Esophagus (tissue), 2 donors: ENCODE results near the gene ITGA11. TPM values are rescaled to one million over a fixed set of nuclear protein-coding genes. Genes with fewer than 3 reads are reported as not detected.

Source experiments
- H3K27ac ChIP-seq, 2 donors: one replicate each; pipeline ENCODE4 v1.5.1; 2013; ENCODE audit warnings: low read depth in 2 of 2, mild to moderate bottlenecking in 2 of 2, inconsistent platforms in 1 of 2, low read length in 1 of 2, moderate library complexity in 1 of 2
- H3K27me3 ChIP-seq, 2 donors: one replicate each; pipeline ENCODE4 v1.6.1; 2013; ENCODE audit warnings: low read length in 2 of 2, control low read depth in 1 of 2, mild to moderate bottlenecking in 1 of 2; ENCODE audit not compliant: insufficient read depth in 2 of 2, control insufficient read depth in 1 of 2
- H3K36me3 ChIP-seq, 2 donors: one replicate each; pipeline ENCODE4 v1.6.1; 2013; ENCODE audit warnings: low read length in 1 of 2; ENCODE audit not compliant: control insufficient read depth in 2 of 2, insufficient read depth in 2 of 2
- H3K4me1 ChIP-seq, 2 donors: one replicate each; pipeline ENCODE4 v1.6.1; 2013; ENCODE audit warnings: low read length in 1 of 2; ENCODE audit not compliant: control insufficient read depth in 2 of 2, insufficient read depth in 2 of 2
- H3K4me3 ChIP-seq, 2 donors: one replicate each; pipeline ENCODE4 v1.5.1; 2013; ENCODE audit warnings: low read length in 2 of 2, mild to moderate bottlenecking in 2 of 2, low read depth in 1 of 2, moderate library complexity in 1 of 2
- H3K9me3 ChIP-seq, 2 donors: one replicate each; pipeline ENCODE4 v1.6.1; 2013; ENCODE audit warnings: mild to moderate bottlenecking in 2 of 2, low read depth in 1 of 2, low read length in 1 of 2, moderate library complexity in 1 of 2; ENCODE audit not compliant: control insufficient read depth in 2 of 2, insufficient read depth in 1 of 2
- WGBS, 2 donors: extraction: QIAGEN DNeasy Blood & Tissue Kit; methylation state at CpG; one replicate each; pipeline ENCODE4 v1.1.7; 2013; 5-methylcytosine and 5-hydroxymethylcytosine counted together
- polyA plus RNA-seq, 2 donors: library from polyadenylated mRNA; stranded (reverse); fragments of 200-250 nt; gene quantifications; one replicate each; pipeline ENCODE4 v1.2.3, GENCODE V29; 2013
- donor health status: healthy with polysubstance abuse.
- donor health status: Bipolar disorder and iron deficiency.

Gene ITGA11
- polyA plus RNA-seq, 2 donors: 0.14 to 0.45 TPM

DNA sequence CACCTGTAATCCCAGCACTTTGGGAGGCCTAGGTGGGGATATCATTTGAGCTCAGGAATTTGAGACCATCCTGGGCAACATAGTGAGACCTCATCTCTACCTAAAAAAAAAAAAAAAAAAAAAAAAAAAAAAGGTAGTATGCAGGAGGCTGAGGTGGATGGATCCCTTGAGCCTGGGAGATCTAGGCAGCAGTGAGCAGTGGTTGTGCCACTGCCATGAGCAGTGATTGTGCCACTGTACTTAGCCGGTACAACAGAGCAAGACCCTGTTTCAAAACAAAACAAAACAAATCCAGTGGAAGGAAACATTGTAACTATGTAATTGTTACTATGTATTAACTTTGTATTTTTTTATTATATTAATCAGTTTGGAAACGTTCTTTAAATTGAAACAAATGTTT is 148.6 kb downstream of the ITGA11 start:
- H3K4me1 ChIP-seq: peaks cover 0 to 1% of the 10 kb centered on the region in 2 donors
- H3K27ac ChIP-seq: peak overlapping the region in 1 of 2 donors; percentile 13
- H3K36me3 ChIP-seq: peaks cover 0 to 4% of the 10 kb centered on the region in 2 donors

DNA sequence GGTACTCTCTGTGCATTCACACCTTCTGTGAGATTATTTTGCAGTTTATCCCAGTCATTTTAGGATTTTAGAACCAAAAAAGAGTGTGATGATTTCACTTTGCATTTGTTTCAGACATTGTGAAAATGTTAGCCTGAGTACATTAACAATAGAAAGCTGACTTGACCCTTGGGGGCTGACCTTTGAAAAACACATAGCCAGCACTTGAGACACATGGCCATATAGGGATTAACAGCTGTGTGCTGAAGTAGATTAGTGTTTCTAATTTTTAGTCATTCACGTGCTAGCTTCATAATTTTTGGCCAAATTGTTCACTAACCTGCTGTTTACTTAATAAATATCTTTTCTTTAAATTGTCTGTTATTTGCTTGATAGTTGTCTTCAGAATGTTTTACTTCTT is 151.0 kb downstream of the ITGA11 start:
- Histone ChIP-seq H3K27ac (no peak overlapping the region), H3K27me3 (no peaks in the 10 kb centered on the region), H3K4me3 (peak overlapping the region in 1 of 2 donors; percentile 75), H3K4me1 (peaks cover 0 to 1% of the 10 kb centered on the region in 2 donors), H3K9me3 (peaks cover 0 to 2% of the 10 kb centered on the region in 2 donors), H3K36me3 (peaks cover 0 to 4% of the 10 kb centered on the region in 2 donors)
- WGBS, 2 donors: 6 to 17% methylated on average over 1 of the region's 1 CpG

More for the DNA sequence above, 148.6 kb downstream of the ITGA11 start:
- Histone ChIP-seq H3K4me3 (no peak overlapping the region), H3K27me3 (no peaks in the 10 kb centered on the region), H3K9me3 (peaks cover 0 to 2% of the 10 kb centered on the region in 2 donors)
- 68% methylated on average over 2 of the region's 2 CpGs for WGBS, 2 donors

- Histone ChIP-seq H3K4me1 (peaks cover 0 to 1% of the 10 kb centered on the region in 2 donors), H3K9me3 (peaks cover 0 to 2% of the 10 kb centered on the region in 2 donors), H3K4me3 (peak overlapping the region; percentile 32 to 75), H3K27ac (no peak overlapping the region), H3K36me3 (peaks cover 0 to 4% of the 10 kb centered on the region in 2 donors), H3K27me3 (no peaks in the 10 kb centered on the region)
- WGBS, 2 donors: 26 to 27% methylated on average over 11 of the region's 11 CpGs
Measured at GRCh38 chr15:68279779-68280753, 151.9 kb downstream of the ITGA11 start.

DNA sequence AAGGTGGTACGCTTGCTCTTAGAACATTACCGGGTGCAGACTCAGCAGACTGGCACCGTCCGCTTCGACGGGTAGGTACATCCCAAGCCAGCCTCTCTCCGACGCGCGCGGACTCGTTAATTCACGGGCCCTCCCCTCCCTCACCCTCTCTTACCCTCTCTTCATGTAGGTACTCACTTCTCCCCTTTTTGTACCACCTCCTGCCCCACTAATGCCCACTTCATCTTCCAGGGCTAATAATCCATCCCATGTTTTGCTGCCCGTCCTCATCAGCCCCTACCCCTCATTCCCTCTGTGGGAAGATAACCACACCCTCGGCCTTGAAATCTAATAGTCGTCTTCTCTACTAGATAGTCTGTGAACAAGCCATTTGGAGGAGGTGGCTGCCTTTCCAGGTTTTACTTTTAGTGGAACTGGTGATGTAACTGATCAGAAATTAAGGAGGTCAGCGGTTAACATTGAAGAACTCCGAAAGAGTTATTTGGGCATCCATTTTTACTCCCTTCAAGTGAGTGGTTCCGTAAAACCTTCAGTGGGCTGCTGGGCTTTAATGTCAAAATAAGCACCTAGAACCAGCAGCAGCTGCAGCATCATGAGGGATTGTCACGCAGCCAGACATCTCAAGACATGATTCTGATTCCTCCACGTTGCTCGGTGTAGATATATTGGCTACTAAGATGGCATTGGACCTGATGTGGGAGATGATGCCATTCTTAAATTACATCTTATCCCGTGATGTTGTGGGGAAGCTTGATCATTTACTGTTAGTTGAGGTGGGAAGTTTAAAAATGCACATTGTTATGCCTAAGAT is 153.2 kb downstream of the ITGA11 start:
- 0 to 1% methylated on average over 23 of the region's 23 CpGs for WGBS, 2 donors
- Histone ChIP-seq H3K4me1 (peaks cover 0 to 2% of the 10 kb centered on the region in 2 donors), H3K27ac (peak overlapping the region; percentile 100), H3K36me3 (no peaks in the 10 kb centered on the region), H3K27me3 (no peaks in the 10 kb centered on the region), H3K4me3 (peak overlapping the region; percentile 75 to 99), H3K9me3 (no peaks in the 10 kb centered on the region)

- H3K27me3 ChIP-seq: no peaks in the 10 kb centered on the region
Measured at GRCh38 chr15:68278345-68278594, 153.7 kb downstream of the ITGA11 start.

DNA sequence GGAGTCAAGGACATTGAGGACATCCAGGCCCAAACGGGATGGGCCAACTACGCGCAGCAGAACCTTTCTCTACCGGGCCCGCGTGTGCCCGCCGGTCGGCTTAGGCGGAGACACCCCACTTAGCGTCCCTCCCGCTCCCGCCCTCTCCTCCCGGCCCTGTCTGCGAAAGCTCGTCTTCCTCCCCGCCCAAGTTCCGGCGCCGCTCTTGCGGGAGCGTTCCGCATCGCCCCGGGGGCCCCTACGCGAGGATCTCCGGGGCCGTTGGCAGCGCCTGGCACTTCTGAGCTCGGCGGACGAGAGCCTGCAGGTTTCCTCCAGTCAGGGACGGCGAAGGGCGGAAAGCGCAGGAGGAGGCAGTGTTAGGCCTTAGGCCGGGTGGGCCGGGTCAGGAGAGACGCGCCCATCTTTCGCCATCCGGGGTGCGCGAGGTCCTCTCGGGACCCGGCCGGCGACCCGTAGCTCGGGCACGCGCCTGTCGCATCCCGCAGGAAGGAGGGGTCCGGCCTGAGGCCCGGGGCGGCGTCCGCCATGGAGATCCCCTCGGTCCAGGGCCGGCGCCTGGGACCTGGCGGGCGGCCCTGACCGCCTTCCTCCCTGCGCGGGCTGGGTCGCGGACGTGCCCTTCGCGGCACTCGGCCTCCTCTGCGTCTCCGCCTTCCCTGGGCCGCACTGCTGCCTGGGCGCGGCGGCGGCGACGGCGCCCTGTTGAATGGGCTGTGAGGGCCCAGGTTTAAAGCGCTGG is 154.2 kb downstream of the ITGA11 start, which contains the start of gene FEM1B:
Gene FEM1B (plus strand): TSS at position 143 of the 742 bp plus-strand sequence. CDS start 673 bp downstream, outside the sequence.
- H3K9me3 ChIP-seq: no peaks in the 10 kb centered on the region
- no peaks in the 10 kb centered on the region for H3K36me3 ChIP-seq
- peak within 1 kb of the TSS; percentile 100 for H3K27ac ChIP-seq
- H3K4me1 ChIP-seq: peaks cover 0 to 6% of the 10 kb centered on the region in 2 donors
- WGBS, 2 donors: 0% methylated on average over 58 to 85 of the region's 85 CpGs
- H3K27me3 ChIP-seq: no peaks in the 10 kb centered on the region
- H3K4me3 ChIP-seq: peak within 1 kb of the TSS; percentile 75 to 99

More at GRCh38 chr15:68278345-68278594, 153.7 kb downstream of the ITGA11 start:
- Histone ChIP-seq H3K9me3 (no peaks in the 10 kb centered on the region), H3K36me3 (no peaks in the 10 kb centered on the region), H3K4me3 (peak overlapping the region; percentile 75 to 99), H3K4me1 (peaks cover 0 to 5% of the 10 kb centered on the region in 2 donors), H3K27ac (peak overlapping the region; percentile 100)
- 0 to 1% methylated on average over 20 to 22 of the region's 22 CpGs for WGBS, 2 donors

- Histone ChIP-seq H3K4me3 (peak overlapping the region; percentile 75 to 99), H3K27ac (peak overlapping the region; percentile 100), H3K27me3 (no peaks in the 10 kb centered on the region), H3K36me3 (no peaks in the 10 kb centered on the region), H3K4me1 (peaks cover 0 to 8% of the 10 kb centered on the region in 2 donors), H3K9me3 (no peaks in the 10 kb centered on the region)
- 0 to 1% methylated on average over 25 of the region's 25 CpGs for WGBS, 2 donors
Measured at GRCh38 chr15:68277131-68277602, 154.8 kb downstream of the ITGA11 start.

DNA sequence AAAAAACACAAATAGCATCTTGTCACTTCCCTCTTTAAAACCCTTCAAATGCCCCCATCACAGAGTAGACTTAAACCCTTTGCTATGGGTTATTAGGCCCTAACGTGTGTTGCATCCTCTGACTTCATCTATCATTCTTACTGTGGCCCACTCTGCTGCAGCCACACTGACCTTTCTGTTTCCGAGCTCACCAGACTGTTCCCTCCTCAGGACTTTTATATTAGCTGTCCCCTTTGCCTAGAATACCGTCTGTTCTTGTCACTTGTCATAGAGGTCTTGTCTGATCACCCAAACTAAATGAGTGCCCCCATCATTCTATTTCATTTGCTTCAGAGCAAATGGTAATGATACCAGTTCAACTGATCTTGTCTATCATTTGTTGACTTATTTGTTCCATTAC is 155.3 kb downstream of the ITGA11 start:
- H3K4me1 ChIP-seq: peaks cover 0 to 11% of the 10 kb centered on the region in 2 donors
- WGBS, 2 donors: 34 to 54% methylated on average over 3 of the region's 3 CpGs
- H3K9me3 ChIP-seq: no peaks in the 10 kb centered on the region
- no peaks in the 10 kb centered on the region for H3K36me3 ChIP-seq
- H3K4me3 ChIP-seq: peak overlapping the region; percentile 75 to 99
- peak overlapping the region; percentile 100 for H3K27ac ChIP-seq
- no peaks in the 10 kb centered on the region for H3K27me3 ChIP-seq
